GM12874 (cell line): Measurements from ENCODE around the gene CTTN.

Source experiments
- TF ChIP-seq, protein P1 (sequence below): IDR thresholded peaks from 2 replicates; pipeline ENCODE4 v1.5.1; 2011; ENCODE audit warnings: low read depth, mild to moderate bottlenecking, control low read depth, low read length, moderate library complexity; ENCODE audit not compliant: insufficient read depth

The CTTN gene

DNA sequence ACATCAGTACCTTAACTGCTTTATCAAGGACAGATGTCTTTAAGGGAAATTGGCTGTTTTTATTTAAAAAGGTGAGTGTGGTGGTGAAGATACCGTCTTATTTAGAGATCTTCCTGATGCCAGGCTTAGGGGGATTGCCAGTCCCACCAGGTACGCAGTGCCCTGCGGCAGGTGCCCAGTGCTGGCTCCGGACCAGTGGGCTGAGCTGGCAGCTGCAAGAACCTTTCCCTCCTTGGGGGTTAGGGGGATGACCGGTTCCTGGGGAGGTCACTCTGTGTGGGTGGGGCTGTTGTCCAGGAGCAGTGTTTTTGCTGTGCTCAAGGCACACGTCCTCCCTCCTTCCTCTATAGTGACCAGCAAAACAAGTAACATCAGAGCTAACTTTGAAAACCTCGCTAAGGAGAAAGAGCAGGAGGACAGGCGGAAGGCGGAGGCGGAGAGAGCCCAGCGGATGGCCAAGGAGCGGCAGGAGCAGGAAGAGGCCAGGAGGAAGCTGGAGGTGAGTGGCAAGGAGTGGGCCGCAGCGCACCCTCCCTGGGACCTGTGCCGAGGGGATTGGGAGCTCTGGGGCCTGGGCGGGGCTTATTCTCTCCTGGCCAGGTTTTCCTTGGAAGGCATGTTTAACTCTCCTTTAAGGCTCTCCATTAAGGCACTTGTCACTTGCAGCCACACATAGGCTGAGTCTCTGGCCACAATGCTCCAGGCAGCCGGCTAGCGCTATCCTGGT is 30.5 kb downstream of the CTTN start:
- TF ChIP-seq, protein P1, sequence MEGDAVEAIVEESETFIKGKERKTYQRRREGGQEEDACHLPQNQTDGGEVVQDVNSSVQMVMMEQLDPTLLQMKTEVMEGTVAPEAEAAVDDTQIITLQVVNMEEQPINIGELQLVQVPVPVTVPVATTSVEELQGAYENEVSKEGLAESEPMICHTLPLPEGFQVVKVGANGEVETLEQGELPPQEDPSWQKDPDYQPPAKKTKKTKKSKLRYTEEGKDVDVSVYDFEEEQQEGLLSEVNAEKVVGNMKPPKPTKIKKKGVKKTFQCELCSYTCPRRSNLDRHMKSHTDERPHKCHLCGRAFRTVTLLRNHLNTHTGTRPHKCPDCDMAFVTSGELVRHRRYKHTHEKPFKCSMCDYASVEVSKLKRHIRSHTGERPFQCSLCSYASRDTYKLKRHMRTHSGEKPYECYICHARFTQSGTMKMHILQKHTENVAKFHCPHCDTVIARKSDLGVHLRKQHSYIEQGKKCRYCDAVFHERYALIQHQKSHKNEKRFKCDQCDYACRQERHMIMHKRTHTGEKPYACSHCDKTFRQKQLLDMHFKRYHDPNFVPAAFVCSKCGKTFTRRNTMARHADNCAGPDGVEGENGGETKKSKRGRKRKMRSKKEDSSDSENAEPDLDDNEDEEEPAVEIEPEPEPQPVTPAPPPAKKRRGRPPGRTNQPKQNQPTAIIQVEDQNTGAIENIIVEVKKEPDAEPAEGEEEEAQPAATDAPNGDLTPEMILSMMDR: no peak

DNA sequence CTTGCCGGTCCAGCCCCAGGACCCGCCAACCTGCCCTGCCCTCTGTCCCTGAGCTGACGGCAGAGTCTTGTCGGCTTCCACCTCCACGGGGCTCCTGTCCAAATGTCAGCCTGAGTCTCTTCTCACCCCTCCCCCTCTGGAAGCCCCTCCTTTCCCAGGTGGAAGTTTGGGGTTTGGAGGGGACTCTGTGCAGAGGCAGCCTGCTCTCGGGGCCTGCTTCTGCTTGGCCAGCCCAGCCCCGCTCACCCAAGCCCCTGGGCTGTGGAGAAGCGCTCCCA is 31.0 kb downstream of the CTTN start:
- TF ChIP-seq, protein P1: no peak

DNA sequence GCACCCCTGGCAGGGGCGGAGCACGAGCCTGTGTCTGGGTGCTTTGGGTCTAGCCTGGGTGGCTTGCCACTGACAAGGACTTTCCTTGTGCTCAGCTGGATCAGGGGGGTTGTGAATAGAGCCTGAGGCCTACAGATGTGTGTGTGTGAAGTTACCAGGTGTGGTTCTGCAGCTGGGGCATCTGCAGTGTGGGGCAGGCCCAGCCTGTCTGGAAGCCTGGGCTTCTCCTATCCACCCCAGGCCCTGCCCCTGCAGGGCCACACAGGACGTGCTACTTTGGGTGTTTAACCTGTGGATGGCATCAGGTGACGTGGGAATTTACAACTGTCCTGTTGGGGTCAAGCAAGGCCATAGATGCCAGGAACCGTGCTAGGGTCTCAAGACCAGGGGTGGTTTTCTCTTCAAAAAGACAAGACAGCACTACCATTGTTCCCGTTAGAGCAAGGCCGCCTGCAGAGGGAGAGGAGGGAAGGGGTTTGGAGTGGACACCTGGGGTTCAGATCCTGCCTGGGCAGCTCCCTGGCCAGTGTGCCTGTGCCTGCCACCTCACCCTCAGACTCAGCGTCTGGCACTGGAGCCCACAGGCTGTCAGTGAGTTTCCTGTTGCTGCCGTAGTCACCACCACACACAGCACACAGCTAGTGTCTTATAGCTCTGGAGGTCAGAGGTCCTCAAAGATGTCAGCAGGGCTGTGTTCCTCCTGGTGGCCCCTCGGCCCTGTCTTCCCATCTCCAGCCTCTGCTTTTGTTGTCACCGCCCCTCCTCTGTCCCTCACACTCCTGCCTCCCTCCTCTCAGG is 31.6 kb downstream of the CTTN start:
- TF ChIP-seq, protein P1: no peak

DNA sequence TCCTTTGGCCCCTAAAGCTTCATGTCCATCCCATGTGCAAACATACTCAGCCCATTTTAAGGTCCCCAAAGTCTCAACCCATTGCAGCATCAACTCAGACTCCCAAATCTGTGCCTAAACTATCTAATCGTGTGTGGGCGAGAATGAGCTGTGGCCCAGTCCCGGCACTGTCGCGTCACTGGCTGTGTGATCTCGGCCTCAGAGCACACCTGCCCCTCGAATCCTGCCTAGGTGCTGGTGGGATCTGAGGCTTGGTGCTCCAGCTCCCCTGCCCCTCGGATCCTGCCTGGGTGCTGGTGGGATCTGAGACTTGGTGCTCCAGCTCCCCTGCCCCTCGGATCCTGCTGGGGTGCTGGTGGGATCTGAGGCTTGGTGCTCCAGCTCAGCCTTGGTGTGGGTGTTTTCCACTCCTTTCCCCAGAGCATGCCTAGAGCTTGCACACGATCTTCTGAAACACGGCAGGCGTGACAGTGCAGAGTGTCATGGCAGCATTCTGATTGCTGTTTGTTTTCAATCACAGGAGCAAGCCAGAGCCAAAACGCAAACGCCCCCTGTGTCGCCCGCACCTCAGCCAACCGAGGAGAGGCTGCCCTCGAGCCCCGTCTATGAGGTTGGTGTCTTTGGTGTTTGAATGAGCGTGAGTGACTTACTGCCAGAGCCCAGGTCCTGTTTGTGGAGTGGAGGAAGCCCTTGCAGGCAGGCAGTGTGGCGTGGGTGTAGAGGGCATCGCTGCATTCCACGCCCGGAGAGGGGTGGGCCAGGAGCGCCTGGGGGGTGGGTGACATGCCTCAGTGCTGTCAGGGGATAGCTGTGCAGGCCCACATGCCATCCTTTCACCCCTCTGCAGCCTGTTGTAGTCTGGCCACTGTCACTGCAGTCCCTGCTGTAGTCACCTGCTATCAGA is 32.6 kb downstream of the CTTN start:
- TF ChIP-seq, protein P1: no peak

DNA sequence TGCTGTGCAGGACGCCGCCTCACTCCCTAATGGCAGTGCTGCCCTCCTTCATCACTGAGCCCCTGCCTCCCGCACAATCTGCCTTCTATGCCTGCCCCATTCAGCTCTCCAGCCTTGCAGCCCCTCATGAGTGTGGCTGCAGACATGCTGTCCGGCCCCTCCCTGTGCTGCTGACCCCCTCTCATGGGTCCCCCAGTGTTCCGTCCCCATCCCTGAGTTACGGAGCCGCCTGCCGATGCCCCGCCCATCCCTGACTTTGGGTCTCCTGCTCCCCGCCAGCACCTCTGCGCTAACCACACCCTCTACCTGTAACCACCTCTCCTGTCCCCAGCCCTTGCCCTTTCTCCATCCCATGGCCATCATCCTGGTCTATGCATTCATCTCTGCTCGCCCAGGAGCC is 33.3 kb downstream of the CTTN start:
- TF ChIP-seq, protein P1: no peak

DNA sequence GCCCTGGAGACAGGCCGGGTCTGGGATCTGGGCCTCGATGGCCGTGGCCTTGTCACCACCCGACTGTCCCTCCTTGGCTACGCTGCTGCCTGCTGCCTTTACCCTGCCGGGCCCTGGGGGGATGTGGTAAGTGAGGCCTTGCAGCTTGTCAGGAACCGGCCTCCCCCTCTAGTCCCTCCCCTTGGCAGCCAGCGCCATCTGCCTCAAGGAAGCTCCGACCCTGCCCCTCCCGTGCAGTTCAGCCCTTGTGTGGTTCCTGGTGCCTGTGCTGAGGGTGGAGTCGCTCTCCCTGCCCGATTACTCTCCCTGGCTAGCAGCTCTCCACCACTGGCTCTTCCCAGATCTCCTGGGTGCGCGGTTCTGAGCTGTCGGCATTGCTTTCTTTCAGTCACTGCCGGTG is 33.7 kb downstream of the CTTN start:
- TF ChIP-seq, protein P1: no peak

DNA sequence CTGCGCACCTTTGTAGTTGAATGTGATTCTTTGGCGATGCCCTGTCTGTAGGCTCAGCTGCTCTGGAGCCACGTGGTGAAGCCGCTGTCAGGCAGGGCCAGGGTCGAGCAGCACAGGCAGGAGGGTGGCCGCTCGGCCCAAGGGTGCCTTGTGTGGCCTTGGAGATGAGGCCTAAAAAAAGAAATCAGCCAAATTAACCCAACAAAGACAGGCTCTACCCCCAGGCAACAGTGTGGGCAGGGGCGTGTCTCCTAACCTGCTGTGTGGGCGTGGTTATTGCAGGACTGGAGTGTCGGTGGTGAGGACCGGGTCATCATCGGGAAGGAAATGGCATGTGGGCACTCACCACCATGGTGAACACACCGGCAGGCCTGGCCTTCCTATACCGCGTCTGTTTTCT is 34.3 kb downstream of the CTTN start:
- TF ChIP-seq, protein P1: no peak
